ENCODE measurements around the gene ELMO3. TPM values are rescaled to one million over a fixed set of nuclear protein-coding genes. Genes with fewer than 3 reads are reported as not detected.

ELMO3 gene
- total RNA-seq, 1 donor = 0.09 TPM

- no peak overlapping the region for H3K4me3 ChIP-seq (ENCODE audit: low read depth, low read length)
- TF ChIP-seq CTCF (IDR thresholded peaks at IDR 0.05; ENCODE audit: insufficient read depth, low read length) = no peak
- no peak for DNase-seq (ENCODE audit: low read depth)
Measured at GRCh38 chr16:67188323-67188722, 10.6 kb upstream of the ELMO3 start.

- no peak for TF ChIP-seq CTCF (IDR thresholded peaks at IDR 0.05; ENCODE audit: insufficient read depth, low read length)
- no peak overlapping the region for H3K4me3 ChIP-seq (ENCODE audit: low read depth, low read length)
- no peak for DNase-seq (ENCODE audit: low read depth)
Measured at GRCh38 chr16:67188798-67189197, 10.1 kb upstream of the ELMO3 start.

- no peak for DNase-seq (ENCODE audit: low read depth)
- no peak within 1 kb of the TSS for H3K4me3 ChIP-seq (ENCODE audit: low read depth, low read length)
- no peak for TF ChIP-seq CTCF (IDR thresholded peaks at IDR 0.05; ENCODE audit: insufficient read depth, low read length)
Measured at GRCh38 chr16:67190041-67190440, 8.9 kb upstream of the ELMO3 start, which contains the start of gene EXOC3L1. TSS of gene EXOC3L1 (minus strand) at chr16:67190136. CDS start at chr16:67189676, 460 bp downstream.

GRCh38 chr16:67190448-67191399 is 8.2 kb upstream of the ELMO3 start:
- DNase-seq (ENCODE audit: low read depth) = peak; percentile 24
- no peak overlapping the region for H3K4me3 ChIP-seq (ENCODE audit: low read depth, low read length)
- no peak for TF ChIP-seq CTCF (IDR thresholded peaks at IDR 0.05; ENCODE audit: insufficient read depth, low read length)

- DNase-seq (ENCODE audit: low read depth) = no peak
- no peak for TF ChIP-seq CTCF (IDR thresholded peaks at IDR 0.05; ENCODE audit: insufficient read depth, low read length)
Measured at GRCh38 chr16:67191411-67191994, 7.4 kb upstream of the ELMO3 start.

GRCh38 chr16:67191995-67192681 is 6.8 kb upstream of the ELMO3 start, which contains the start of gene E2F4:
TSS of gene E2F4 (plus strand) at chr16:67192155. CDS start at chr16:67192228, 73 bp downstream.
- peak; percentile 91 for DNase-seq (ENCODE audit: low read depth)
- H3K4me3 ChIP-seq (ENCODE audit: low read depth, low read length) = peak within 1 kb of the TSS; percentile 97
- no peak for TF ChIP-seq CTCF (IDR thresholded peaks at IDR 0.05; ENCODE audit: insufficient read depth, low read length)

More at GRCh38 chr16:67191411-67191994, 7.4 kb upstream of the ELMO3 start:
- peak overlapping the region; percentile 60 for H3K4me3 ChIP-seq (ENCODE audit: low read depth, low read length)

Measured in fibroblast of the aortic adventitia (primary cell).